ENCODE measurements around the gene SLC25A44.

DNA sequence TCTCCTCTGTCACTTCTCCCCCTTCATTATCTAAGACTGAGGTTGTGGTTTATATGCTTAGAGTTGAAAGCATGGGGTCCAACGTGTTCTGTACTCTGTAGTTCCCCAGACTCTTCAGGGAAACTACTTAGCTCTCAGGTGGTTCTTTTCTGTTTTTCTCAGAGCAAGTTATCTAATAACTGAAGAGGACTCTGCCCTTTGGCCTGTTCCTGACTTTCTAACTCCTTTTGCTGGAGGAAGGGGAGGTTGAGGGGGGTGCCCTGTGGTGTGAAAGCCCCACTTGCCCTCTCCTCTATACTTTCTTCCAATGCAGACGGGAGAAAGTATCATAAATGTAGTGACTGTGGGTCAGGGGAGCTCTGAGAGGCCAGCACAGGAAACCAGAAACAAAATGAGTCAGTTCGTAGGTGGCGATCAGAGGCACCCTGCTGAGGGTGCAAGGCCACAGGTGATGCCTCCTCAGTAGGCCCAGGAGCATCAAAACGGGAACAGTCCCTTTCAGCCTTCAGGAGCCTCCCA lies 5.0 kb downstream of the SLC25A44 start:
- TF ChIP-seq POLR2A (IDR thresholded peaks at IDR 0.05; ENCODE audit: low read depth, low read length) = no peak
- TF ChIP-seq POLR2AphosphoS5 (IDR thresholded peaks at IDR 0.05; ENCODE audit: low read depth, low read length) = no peak
